ENCODE results near the gene NPTX2. TPM values are rescaled to one million over a fixed set of nuclear protein-coding genes. Genes with fewer than 3 reads are reported as not detected.

The NPTX2 gene, protein sequence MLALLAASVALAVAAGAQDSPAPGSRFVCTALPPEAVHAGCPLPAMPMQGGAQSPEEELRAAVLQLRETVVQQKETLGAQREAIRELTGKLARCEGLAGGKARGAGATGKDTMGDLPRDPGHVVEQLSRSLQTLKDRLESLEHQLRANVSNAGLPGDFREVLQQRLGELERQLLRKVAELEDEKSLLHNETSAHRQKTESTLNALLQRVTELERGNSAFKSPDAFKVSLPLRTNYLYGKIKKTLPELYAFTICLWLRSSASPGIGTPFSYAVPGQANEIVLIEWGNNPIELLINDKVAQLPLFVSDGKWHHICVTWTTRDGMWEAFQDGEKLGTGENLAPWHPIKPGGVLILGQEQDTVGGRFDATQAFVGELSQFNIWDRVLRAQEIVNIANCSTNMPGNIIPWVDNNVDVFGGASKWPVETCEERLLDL
- 0.69 and 0.97 TPM in 2 replicates for total RNA-seq

DNA sequence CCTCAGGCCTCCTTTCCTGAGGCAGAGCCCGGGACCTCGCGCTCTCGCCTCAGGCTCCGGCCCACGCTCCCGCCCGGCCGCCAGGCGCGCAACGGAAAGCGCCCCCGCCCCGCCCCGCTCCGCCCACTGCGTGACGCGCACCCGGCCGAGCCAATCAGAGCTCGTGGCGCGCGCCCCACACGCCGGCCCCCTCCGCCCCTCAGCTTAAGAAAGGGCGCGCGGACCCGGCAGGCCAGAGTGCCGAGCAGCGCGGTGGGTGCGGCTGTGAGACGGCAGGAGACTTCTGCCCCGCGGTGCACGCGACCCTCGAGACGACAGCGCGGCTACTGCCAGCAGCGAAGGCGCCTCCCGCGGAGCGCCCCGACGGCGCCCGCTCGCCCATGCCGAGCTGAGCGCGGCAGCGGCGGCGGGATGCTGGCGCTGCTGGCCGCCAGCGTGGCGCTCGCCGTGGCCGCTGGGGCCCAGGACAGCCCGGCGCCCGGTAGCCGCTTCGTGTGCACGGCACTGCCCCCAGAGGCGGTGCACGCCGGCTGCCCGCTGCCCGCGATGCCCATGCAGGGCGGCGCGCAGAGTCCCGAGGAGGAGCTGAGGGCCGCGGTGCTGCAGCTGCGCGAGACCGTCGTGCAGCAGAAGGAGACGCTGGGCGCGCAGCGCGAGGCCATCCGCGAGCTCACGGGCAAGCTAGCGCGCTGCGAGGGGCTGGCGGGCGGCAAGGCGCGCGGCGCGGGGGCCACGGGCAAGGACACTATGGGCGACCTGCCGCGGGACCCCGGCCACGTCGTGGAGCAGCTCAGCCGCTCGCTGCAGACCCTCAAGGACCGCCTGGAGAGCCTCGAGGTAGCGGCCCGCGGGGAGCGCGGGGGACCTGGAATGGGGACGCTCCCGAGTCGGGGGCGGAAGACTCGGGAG lies at the start of gene NPTX2:
Gene NPTX2, plus strand, starts transcription at position 235 of the 909 bp plus-strand sequence. Its CDS starts 177 bp downstream, at position 412.

Other genes starting within 250 kb of the NPTX2 start
- gene BAIAP2L1, start 216.2 kb upstream of the NPTX2 start, total RNA-seq: 0.31 and 1.3 TPM in 2 replicates

Data from bladder microvascular endothelial cell (primary cell).